Measurements from ENCODE around the gene GFPT2. TPM values are rescaled to one million over a fixed set of nuclear protein-coding genes. Genes with fewer than 3 reads are reported as not detected.

Gene GFPT2
- 100 to 1,000 TPM in 1 of 3 donors, 10 to 100 TPM in 1, 1 to 10 TPM in 1; 3.4 to 149 (median 83.0) TPM for polyA plus RNA-seq

DNA sequence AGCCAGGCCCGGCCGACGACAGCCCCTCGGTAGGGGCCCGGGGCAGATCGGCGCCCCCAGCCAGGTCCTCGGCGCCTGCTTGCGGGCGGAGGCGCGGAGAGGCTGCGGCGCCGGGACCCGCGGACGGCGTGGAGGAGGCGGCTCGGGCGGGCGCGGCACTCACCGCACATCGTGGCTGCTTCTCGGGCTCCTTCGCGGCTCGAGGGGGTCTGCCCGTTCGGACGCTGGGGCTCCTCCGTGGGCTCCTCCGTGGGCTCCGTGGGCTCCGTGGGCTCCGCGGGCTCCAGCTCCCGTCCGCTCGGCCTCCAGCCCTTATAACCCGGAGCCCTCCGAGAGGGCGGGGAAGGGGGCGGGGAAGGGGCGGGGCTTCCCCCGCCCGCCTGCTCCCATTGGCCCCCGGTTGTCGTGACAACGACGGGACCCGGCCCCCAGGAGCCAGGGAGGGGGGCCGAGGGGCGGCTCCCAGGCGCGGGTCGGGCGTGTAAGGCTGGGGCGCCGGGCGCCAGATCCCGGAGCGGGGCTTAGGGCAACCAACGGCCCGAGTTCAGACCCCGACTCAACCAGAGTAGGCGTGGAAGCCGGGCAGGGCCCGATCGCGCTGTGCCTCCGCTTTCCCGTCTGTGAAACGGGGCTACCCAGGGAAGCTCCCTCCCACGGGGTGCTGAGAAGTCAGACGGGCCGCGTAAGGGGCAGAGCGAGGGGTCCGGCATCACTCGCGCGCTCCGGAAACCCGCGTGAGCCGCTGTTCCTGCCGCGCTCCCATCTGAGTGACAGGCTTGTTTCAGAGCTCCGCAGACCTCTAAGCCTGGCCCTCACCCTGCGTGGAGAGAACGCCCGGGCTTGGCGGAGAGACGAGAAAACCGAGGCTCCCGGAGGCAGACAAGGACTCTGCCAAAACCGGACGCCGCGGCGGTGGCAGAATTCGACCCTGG lies at the start of gene GFPT2:
GFPT2 (minus strand) TSS at position 289 of the 932 bp plus-strand sequence; CDS start at position 170, 119 bp downstream.
- WGBS, 3 donors, result 0 to 1% (median 1%) methylated on average over 72 to 106 of the region's 106 CpGs
- H3K27ac ChIP-seq (ENCODE audit: low read depth, low read length), result peak within 1 kb of the TSS; percentile 34

DNA sequence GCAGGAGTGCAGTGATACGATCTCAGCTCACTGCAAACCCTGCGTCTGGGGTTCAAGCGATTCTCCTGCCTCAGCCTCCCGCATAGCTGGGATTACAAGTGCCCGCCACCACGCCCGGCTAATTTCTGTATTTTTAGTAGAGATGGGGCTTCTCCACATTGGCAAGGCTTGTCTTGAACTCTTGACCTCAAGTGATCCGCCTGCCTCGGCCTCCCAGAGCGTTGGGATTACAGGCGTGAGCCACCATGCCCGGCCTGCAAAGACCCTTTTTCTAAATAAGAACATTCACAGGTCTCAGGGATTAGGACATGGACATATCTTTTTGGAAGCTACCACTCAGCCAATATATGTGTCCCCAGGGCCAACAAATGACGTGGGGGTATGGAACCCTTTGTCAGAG lies 49.6 kb upstream of the GFPT2 start:
- H3K27ac ChIP-seq (ENCODE audit: low read depth, low read length), result no peak overlapping the region
- 90 to 93% (median 92%) methylated on average over 13 of the region's 13 CpGs for WGBS, 3 donors

DNA sequence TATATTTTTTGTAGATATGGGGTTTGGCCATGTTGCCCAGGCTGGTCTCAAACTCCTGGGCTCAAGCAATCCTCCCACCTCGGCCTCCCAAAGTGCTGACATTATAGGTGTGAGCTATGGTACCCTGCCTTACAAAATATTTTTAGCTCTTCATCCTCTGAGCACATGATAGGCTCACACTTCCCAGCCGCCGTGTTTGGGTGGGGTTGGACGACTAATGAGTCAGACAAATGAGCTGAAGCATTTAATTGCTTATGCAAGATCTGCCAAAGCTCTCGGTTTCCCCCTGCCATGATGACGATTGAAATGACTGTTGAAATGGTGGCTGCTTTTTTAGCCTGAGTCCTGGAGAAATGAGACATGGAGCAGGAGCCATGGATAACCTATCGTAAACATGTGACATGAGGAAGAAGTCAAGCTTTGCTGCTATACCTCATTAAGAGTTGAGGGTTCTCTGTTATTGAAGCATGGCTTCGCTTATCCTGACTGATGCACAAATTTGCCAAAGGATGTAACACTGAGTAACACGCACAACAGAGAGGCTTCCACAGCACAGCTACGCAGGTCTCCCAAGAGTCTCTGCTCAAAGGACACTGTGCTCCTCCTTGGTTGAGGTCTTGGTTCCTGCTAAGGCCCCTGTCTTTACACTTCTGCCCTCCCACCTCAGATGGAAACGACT lies 48.2 kb upstream of the GFPT2 start:
- H3K27ac ChIP-seq (ENCODE audit: low read depth, low read length), result no peak overlapping the region
- 86 to 90% (median 87%) methylated on average over 11 of the region's 11 CpGs for WGBS, 3 donors

DNA sequence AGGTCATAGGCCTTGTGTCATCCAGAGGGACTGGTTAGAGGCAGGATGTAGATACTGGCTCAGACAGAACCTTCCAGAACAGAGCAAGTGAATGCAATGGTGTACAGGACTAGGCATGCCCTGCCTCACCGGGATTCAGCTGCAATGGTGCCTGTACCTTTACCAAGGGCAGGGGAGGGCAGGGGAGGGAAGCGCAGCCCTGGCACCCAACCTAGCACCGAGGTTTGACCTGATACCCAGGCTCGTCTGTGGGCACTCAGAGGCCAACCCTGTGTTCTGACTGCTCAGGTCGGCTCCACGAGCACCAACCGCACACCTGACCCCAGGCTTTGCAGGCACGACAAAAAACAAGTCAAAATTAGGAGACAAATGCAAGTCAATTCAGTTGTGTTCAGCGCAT lies 47.3 kb upstream of the GFPT2 start:
- H3K27ac ChIP-seq (ENCODE audit: low read depth, low read length), result no peak overlapping the region
- WGBS, 3 donors, result 80 to 81% (median 81%) methylated on average over 9 of the region's 9 CpGs

DNA sequence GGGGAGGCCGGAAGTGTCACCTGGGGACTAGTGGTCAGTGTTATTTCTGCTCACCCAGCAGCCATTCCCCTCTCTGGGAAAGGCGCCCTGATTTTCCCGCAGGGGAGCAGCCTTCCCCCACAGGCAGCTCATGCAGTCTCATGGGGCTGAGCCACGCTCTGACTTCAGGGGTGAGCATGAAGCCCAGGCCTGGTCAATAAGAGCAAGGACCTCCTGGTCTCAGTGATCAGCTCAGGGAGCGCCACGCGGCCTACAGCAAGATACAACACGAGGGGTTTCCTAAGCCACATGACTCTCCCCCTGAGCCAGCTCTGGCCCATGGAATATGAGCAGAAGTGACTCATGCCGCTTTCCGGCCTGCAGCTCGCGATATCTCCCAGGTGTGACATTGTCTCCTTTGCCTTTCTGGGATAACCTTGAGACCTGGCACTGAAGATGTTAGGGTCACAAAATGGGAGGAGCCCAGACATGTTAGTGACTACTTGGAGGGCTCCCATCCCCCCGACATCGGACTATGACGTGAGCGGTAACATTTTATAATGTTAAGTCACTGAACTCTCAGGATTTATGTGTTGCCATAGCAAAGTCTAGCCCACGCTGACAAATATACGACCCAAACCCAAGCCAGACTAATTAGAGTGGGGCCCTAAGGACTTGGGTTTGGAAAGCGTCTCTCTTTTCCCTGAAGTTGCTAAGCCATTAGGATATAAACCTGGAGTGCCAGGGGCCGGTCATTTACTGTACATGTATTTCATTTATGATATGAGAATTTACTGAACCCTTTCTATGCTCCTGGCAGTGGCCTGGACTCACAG lies 46.5 kb upstream of the GFPT2 start:
- 71 to 84% (median 84%) methylated on average over 20 of the region's 20 CpGs for WGBS, 3 donors
- no peak overlapping the region for H3K27ac ChIP-seq (ENCODE audit: low read depth, low read length)

- H3K27ac ChIP-seq (ENCODE audit: low read depth, low read length), result no peak overlapping the region
- 78 to 83% (median 79%) methylated on average over 12 of the region's 12 CpGs for WGBS, 3 donors
These were observed 43.8 kb upstream of the GFPT2 start for GRCh38 chr5:180396926-180397325.

DNA sequence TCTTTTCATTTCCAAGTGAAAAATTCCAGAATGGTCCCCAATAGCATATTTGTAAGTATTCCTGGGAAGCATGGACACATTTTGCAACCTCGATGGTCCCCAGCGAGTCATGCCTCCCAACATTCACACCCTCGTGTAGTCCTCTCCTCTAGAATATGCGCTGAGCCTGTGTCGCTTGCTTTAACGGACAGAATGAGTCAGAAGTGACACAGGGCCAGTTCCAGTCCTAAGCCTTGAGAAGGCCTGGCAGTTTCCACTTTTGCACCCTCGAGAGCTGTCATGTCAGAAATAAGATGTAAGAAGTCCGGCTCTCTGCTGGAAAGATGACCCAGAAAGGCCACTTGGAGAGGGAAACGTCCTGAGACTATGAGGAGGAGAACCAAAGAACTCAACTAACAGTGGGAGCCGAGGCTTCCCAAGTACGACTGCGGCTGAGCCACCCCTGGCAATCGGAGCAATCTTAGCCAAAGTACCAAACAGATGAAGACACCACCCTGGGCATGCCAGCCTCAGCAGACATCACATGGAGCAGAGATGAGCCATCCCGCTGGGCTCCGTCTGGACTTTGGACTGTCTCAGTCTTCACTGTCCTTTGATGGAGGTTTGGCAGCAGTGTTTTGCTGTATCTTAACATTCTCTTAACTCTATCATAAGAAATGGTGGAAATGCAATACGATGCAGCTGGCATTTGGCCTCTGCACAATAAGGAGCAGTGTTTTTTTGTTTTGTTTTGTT lies 42.6 kb upstream of the GFPT2 start:
- WGBS, 3 donors, result 63 to 77% (median 72%) methylated on average over 16 of the region's 16 CpGs
- no peak overlapping the region for H3K27ac ChIP-seq (ENCODE audit: low read depth, low read length)

DNA sequence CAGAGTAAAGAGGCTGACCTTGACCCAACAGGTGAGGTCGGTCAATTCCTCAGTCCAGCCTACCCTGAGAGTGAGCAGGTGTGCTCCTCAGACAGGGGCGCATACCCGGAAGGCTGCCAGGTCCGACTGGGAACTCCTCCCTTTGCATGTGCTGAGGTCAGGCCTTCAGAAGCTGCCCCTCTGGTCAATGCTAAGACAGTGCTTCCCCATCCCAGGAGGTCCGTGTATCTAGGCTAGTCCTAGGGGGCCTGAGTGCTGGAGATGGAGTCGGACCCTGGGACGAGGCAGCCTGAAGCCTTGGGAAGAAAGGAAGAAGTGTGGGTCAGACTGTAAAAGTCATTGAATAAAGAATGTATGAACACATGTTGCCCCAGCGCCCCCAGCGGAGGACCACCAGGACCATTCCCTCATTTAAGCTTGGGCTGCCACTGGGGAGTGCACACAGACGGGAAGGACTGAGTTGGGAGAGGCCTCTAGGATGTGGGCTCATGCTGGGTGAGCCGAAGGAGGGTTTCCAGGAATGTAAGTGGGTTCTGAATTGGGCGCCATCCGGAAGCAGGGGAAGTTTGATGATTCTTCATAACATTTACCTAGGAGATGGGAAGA lies 41.0 kb upstream of the GFPT2 start:
- WGBS, 3 donors, result 81 to 91% (median 88%) methylated on average over 13 of the region's 13 CpGs
- H3K27ac ChIP-seq (ENCODE audit: low read depth, low read length), result no peak overlapping the region

DNA sequence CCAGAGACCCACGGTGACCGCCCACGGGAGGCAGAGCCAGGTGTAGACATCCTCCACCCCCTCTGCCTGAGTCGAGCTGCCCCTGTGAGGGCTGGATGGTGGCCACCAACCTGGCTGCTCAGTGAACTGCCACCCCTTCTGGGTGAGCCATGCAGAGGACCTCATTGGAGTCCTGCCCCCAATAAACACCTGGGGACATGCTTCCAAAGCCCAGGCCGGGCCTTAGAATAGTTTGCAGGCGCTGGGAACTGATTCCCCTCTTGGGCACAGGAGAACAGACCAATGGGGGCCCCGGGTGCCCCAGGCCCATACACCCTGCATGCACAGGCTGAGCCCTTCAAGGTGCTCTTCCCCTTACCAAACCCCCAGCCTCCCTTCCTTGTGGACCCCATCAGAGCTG lies 38.1 kb upstream of the GFPT2 start:
- no peak overlapping the region for H3K27ac ChIP-seq (ENCODE audit: low read depth, low read length)
- WGBS, 3 donors, result 79 to 86% (median 85%) methylated on average over 7 of the region's 7 CpGs

DNA sequence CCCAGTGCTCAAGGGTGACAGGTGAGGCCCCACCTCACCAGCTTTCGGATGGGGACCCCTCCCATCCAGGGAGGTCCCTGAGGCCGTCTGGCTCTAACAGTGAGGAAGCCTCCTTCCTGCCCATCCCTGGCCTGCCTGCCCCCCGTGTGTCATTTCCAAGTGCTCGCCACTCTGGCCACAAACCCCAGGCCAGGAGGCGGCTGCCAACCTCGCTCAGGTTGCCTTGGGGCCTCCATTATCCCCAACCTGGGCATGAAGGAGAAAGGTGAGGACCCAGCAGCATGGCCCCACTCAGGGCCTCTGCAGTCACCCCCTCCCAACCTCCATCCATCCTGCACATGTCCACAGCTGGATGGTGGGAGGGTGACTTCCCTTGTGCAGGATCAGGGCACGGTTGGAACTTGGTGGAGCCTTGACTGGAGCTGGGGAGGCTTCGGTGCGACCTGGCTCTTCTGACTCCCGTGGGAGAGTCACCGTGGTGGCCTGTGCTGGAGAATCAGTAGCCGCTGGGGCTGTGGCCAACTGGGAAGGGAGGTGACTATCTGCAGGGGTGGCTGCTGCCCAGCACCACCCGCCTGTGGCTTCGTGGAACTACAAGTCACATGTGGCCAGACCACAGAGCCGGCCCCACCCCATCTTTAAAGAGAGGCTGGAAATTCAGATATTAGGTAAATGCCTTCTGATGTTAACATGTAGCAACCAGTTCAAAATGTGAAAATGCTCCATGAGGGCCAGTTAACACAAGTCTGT lies 37.5 kb upstream of the GFPT2 start:
- 76 to 84% (median 77%) methylated on average over 15 of the region's 15 CpGs for WGBS, 3 donors
- no peak overlapping the region for H3K27ac ChIP-seq (ENCODE audit: low read depth, low read length)

- H3K27ac ChIP-seq (ENCODE audit: low read depth, low read length), result no peak overlapping the region
- 50 to 68% (median 58%) methylated on average over 39 of the region's 39 CpGs for WGBS, 3 donors
These were observed 36.3 kb upstream of the GFPT2 start for GRCh38 chr5:180389252-180390101.

- no peak overlapping the region for H3K27ac ChIP-seq (ENCODE audit: low read depth, low read length)
- 89 to 96% (median 90%) methylated on average over 6 of the region's 6 CpGs for WGBS, 3 donors
These were observed 34.7 kb upstream of the GFPT2 start for GRCh38 chr5:180387798-180388197.

GRCh38 chr5:180382926-180383325 lies 29.8 kb upstream of the GFPT2 start:
- 94 to 96% (median 94%) methylated on average over 8 of the region's 8 CpGs for WGBS, 3 donors

GRCh38 chr5:180381851-180382480 lies 28.8 kb upstream of the GFPT2 start:
- WGBS, 3 donors, result 92 to 94% (median 93%) methylated on average over 13 of the region's 13 CpGs

More at GRCh38 chr5:180382926-180383325, 29.8 kb upstream of the GFPT2 start:
- no peak overlapping the region for H3K27ac ChIP-seq (ENCODE audit: low read depth, low read length)

GRCh38 chr5:180381428-180381827 lies 28.3 kb upstream of the GFPT2 start:
- no peak overlapping the region for H3K27ac ChIP-seq (ENCODE audit: low read depth, low read length)
- WGBS, 3 donors, result 50 to 66% (median 62%) methylated on average over 4 of the region's 4 CpGs

More at GRCh38 chr5:180381851-180382480, 28.8 kb upstream of the GFPT2 start:
- H3K27ac ChIP-seq (ENCODE audit: low read depth, low read length), result no peak overlapping the region

GRCh38 chr5:180380856-180381255 lies 27.7 kb upstream of the GFPT2 start:
- 60 to 81% (median 72%) methylated on average over 15 of the region's 15 CpGs for WGBS, 3 donors
- H3K27ac ChIP-seq (ENCODE audit: low read depth, low read length), result no peak overlapping the region

Measured in adipose tissue (tissue), 3 donors.